HG03280 (cell line): Measurements from ENCODE around the gene PEX12.
"Not testable (repeated sequence)": the region's sequence is repeated elsewhere in the genome, so short reads cannot be mapped to it uniquely, and the experiment has no call there.

ENCODE experiments used
- ATAC-seq: cut with Tn5 transposase; IDR thresholded peaks from one replicate; pipeline ENCODE4 v1.9.1; 2021; ENCODE audit warnings: mild to moderate bottlenecking, moderate library complexity; ENCODE audit not compliant: unreplicated experiment

PEX12 gene

GRCh38 chr17:35578197-35578928 is at the start of gene PEX12:
Gene PEX12 (minus strand): TSS chr17:35578571. CDS start chr17:35578021, 550 bp downstream.
- peak; percentile 84 for ATAC-seq

GRCh38 chr17:35627417-35627816 is 49.0 kb upstream of the PEX12 start:
- ATAC-seq = no peak

- no peak for ATAC-seq
These were observed 43.4 kb upstream of the PEX12 start for GRCh38 chr17:35621768-35622167.

GRCh38 chr17:35618628-35619027 is 40.3 kb upstream of the PEX12 start:
- no peak for ATAC-seq

GRCh38 chr17:35617505-35617904 is 39.1 kb upstream of the PEX12 start:
- no peak for ATAC-seq

GRCh38 chr17:35616536-35616935 is 38.2 kb upstream of the PEX12 start:
- ATAC-seq = no peak

GRCh38 chr17:35614810-35615209 is 36.4 kb upstream of the PEX12 start:
- ATAC-seq = no peak

- no peak for ATAC-seq
These were observed 34.7 kb upstream of the PEX12 start for GRCh38 chr17:35612924-35613521.

- ATAC-seq = not testable (repeated sequence)
These were observed 32.4 kb upstream of the PEX12 start for GRCh38 chr17:35610746-35611145.

GRCh38 chr17:35609831-35610230 is 31.5 kb upstream of the PEX12 start:
- ATAC-seq = no peak

- no peak for ATAC-seq
These were observed 29.0 kb upstream of the PEX12 start for GRCh38 chr17:35607239-35607847.

- no peak for ATAC-seq
These were observed 27.3 kb upstream of the PEX12 start for GRCh38 chr17:35605678-35606077.

GRCh38 chr17:35603674-35604073 is 25.3 kb upstream of the PEX12 start:
- no peak for ATAC-seq

- no peak for ATAC-seq
These were observed 19.2 kb upstream of the PEX12 start for GRCh38 chr17:35597604-35598003.

GRCh38 chr17:35596530-35597233 is 18.3 kb upstream of the PEX12 start:
- ATAC-seq = no peak

GRCh38 chr17:35596072-35596471 is 17.7 kb upstream of the PEX12 start:
- no peak for ATAC-seq

GRCh38 chr17:35588196-35588920 is 10.0 kb upstream of the PEX12 start:
- no peak for ATAC-seq

GRCh38 chr17:35587074-35587961 is 8.9 kb upstream of the PEX12 start, which contains the start of gene AP2B1:
Gene AP2B1 (plus strand): TSS chr17:35587322. CDS start chr17:35594031, 6,709 bp downstream.
- ATAC-seq = peak; percentile 93

GRCh38 chr17:35586569-35587073 is 8.2 kb upstream of the PEX12 start:
- no peak for ATAC-seq

- ATAC-seq = no peak
These were observed 5.7 kb upstream of the PEX12 start for GRCh38 chr17:35584061-35584460.
